Activated CD8-positive, alpha-beta memory T cell treated with anti-CD3 and anti-CD28 coated beads for 1 hour (primary cell): ENCODE results near the gene FAM83E.
A peak's percentile ranks its signal among the peaks of the same experiment; 100 is the strongest.
"Not testable (repeated sequence)": the region's sequence is repeated elsewhere in the genome, so short reads cannot be mapped to it uniquely, and the experiment has no call there.

Experiments used
- DNase-seq, 2 donors: peaks; one replicate each; pipeline ENCODE4 v3.0.0-alpha.2; 2020; ENCODE audit warnings: low read depth in 1 of 2; ENCODE audit errors: extremely low read depth in 1 of 2

Gene FAM83E

DNA sequence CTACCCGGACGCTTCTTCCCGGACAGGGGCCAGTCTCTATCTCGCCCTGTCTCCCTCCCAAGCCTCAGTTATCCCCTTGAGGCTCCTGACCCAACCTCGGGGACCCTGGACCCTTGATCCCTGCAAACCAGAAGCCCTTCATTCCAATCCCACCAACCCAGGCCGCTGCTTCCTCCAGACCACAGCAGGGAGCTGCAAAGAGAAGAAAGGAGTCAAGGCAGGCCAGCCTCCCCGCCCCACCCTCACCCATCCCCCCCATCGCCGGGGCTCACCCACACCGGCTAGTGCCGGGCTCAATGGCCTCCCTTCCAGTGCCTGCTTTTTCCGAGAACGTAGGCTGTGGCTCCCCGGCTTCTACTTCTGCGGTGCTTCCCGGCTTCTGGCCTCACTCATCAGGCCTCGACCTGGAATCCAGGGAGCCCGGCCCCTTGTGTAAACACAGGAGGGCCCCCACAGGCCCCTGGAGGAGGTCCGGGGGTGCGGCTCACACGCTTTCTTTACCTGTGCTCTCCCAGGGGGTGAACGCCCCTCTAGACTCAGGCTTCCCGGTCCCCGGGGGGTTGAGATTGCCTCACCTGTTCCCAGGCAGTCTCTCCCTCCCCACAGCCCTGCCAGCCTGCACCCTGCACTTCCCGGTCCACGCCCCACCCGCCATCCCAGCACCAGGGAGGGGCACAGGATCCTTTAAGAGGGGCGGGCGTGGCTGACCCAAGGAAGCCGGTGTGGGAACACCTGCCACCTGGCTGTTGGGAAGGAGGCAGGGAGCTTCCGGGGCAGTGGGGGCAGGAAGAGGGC lies at the start of gene FAM83E:
Gene FAM83E, minus strand, starts transcription at position 641 of the 795 bp plus-strand sequence. CDS start 1,704 bp downstream, outside the sequence.
- no peak for DNase-seq

DNA sequence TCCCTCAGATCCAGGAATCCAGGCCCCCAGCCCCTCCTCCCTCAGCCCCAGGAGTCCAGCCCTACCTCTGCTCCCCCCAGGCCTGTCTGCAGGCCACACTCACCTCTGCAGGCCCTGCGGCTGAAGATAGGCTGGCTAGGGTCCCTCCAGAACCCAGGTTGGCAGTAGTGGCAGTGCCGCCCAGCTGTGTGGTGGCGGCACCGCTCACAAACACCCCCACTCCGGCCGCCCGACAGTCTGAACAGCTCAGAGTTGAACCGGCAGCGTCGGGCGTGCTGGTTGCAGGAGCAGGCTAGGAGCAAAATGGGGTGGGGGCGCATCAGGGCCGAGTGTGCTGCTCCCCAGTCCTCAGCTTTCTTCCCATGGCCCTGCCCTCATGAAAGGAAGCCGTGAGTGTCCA lies 49.6 kb upstream of the FAM83E start:
- no peak for DNase-seq

DNA sequence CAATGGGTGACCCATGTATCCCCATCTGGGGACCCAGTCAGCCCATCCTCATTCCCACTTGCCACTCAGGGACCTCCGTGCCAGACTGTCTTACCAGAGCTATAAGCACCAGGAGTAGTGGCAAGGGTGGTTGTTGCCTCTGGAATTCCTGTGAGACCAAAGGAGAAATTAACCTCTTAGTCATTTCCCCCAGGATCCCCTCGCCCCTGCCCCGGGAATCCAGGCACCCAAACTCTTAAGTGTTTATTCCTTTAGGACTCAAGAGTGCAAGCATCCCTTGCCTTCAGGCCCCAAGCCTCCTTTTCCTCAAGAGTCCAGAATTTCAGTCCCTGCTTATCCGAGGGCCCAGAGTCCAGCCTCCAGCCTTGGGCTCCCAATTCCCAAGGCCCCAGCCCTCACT lies 48.8 kb upstream of the FAM83E start:
- DNase-seq: no peak

DNA sequence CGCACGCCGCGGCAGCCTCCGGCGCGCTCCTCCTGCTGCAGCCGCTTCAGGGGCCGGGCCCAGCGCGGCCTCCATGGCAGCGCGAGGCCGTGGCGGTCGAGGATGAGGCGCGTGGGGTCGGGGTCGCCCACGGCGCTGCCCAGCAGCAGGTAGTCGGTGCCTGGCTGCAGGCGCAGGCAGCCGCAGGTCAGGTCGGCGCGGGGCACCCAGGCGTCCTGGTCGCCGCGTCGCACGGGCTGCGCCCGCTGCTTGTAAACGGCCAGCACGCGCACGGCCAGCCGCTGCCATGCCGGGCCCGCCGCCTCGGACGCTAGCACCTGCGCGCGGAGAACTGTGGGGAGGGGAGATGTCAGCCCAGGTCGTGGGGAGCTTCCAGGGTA lies 46.8 kb upstream of the FAM83E start:
- no peak for DNase-seq

DNA sequence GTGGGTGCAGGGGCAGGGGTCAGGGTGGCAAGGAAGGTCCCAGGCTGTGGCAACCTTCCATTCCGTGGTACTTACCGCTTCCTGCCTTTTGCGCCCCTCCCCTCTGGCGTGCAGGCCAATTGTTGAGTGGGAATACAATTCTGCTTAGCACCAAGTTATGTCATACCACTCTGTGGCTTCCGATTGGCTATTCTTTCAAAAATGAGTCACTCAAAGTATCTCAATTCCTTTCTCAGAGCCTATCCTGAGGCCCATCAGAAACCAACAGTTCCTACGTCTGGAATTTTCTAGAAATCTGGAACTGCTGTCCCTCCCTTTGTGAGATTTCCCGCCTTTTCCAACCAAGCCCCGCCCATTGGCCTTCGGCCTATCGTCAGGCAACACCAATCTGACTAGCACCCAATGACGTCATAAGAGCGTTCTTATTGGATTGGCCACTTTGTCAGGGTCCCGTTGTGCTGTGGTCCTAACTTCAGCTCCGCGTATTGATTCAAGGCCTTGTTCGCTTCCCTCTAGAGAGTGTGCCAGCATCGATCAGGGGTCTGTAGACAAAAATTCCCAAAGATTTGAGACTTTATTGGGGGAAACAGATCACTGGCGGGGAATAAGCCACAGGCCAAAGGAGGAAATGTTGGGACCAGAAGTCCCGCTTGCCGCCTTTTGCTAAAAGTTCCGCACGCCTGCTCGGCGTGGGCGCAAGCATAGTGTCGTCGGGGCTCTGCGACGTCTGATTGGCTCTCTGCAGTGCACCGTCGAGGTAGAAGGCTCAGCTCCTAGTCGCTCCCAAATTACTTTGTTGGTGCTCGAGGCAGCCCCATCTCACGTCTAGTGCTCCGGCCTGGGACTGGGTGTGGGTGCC lies 46.2 kb upstream of the FAM83E start:
- DNase-seq: peak; percentile 53 to 58

DNA sequence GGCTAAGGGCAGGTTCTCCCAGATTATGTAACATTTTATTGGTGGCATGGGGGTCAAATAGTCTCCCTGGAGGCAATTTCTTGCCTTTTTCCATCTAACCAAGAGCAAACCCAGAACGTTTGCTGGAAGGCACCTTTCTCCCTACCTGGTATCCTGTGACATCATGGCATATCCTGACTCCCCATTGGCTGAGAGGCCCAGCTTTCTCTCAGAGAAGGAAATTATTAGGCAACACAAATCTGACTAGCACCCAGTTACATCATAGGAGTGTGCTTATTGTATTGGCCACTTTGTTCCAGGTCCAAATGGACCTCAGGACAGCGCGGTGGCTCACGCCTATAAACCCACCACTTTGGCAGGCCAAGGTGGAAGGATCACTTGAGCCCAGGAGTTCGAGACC lies 44.9 kb upstream of the FAM83E start:
- no peak for DNase-seq

DNA sequence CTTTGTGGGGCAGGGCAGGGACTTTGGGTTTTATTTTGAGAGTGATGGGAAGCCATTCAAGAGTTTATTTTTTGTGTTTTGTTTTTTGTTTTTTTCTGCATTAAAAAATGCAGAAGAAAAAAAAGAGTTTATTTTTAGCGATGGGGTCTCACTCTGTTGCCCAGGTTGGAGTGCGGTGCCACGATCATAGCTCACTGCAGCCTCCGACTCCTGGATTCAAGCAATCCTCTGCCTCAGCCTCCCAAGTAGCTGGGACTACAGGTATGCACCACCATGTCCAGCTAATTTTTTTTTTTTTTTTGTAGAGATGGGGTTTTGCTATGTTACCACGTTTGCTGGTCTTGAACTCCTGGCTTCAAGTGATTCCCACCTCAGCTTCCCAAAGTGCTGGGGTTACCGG lies 43.6 kb upstream of the FAM83E start:
- DNase-seq: no peak

DNA sequence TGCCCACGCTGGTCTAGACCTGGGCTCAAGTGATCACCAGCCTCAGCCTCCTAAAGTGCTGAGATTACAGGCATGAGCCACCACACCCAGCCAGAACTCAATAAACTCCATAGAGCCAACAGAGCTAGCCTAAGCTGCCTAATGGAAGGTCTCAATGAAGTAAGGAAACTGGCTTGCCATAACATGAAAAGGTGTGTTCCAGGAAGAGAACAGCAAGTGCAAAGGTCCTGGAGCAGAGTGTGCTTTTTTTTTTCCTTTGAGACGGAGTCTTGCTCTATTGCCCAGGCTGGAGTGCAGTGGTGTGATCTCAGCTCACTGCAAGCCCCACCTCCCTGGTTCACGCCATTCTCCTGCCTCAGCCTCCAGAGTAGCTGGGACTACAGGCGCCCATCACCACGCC lies 43.0 kb upstream of the FAM83E start:
- not testable (repeated sequence) for DNase-seq

DNA sequence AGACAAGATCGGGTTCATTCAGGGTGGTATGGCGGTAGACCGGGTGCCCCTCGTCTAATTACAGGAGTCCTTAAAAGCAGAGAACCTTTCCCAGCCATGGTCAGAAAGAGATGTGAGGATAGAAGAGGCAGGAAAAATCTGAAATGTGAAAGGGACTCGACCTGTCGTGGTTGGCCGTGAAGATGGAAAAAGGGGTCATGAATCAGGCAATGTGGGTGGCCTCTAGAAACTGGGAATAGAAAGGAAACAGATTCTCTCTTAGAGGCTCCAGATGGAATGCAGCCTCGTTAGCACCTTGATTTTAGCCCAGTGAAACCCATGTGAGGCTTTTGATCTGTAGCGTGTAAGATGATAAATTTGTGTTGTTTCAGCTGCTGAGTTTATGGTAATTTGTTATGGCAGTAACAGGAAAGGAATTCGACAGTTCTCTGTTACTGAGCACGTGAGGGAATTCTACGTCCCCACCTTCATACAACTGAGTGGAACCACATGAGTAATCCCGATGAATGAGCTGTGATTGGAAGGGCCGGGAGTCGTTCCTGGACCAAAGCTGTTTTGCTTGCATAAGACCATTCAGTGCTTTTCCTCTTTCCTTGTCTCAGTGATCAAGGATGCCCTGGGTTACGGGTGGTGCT lies 42.1 kb upstream of the FAM83E start:
- no peak for DNase-seq

DNA sequence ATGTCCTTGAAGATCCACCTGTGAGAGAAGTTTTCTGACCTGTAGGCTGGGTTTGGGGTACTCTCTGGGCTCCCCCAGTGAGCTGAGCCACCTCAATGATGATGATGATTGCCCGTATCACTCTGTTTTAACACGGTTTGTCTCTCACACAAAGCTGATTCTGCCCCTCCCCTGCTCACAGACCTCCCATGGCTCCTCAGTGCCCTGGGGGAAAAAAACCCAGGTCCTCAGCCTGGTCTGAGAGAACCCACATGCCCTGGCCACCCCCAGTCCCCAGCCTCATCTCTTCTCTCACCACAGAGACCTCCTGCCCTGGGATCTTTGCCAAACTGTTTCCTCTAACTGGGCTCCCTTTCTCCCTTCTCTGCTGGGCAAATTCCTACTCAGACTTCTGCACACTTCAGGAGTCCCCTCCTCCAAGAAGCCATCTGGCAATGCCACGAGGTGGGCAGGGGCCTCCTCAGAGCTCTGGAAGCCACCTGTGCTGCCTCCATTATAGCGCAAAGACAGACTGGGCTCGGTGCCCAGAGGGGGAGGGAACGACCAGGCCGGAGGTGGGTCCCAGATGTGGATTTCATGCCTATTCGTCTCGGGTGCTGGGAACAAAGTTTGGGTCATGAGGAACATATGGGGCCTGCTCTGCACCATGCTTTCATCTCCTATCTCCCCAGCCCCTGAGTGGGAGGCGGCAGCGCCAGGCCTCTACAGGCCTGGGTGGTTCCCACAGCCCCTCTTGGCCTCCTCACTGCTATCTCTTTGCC lies 39.6 kb upstream of the FAM83E start:
- no peak for DNase-seq

DNA sequence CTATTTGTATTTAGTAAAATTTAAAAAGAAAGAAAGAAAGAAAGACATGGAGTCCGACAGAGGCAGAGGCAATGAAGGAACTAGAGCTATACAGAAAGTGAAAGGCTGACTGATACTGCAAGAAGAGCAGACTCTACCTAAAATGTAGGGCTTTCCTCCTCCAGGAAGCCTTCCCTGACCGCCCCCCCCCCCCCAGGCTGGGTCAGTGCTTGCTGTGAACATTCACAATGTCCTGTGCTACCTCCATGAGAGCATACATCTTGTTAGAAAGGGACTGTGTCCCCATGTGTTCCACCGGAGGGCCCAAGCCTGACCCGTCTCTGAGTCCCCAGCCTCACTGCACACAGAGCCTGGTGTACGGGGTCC lies 36.8 kb upstream of the FAM83E start:
- no peak for DNase-seq

DNA sequence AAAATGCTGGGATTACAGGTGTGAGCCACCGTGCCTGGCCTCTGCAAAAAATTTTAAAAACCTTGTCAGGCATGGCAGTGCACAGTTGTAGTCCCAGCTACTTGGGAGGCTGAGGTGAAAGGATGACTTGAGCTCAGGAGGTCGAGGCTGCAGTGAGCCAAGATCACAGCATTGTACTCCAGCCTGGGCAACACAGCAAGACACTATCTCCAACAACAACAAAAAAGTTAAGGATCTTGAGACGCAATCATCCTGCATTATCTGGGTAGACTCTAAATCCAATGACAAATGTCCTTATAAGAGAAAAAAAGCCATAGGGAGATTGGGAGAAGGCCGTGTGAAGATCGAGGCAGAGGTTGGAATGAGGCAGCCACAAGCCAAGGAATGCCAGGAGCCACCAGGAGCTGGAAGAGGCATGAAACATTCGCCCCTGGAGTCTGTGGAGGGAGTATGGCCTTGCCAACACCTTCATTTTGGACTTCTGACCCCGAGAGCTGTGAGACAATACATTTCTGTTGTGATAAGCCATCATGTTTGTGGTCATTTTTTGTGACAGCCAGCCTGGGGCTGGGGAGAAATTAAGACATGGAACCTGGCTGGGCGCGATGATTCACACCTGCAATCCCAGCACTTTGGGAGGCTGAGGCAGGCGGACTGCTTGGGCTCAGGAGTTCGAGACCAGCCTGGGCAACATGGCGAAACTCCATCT lies 36.3 kb upstream of the FAM83E start:
- no peak for DNase-seq

DNA sequence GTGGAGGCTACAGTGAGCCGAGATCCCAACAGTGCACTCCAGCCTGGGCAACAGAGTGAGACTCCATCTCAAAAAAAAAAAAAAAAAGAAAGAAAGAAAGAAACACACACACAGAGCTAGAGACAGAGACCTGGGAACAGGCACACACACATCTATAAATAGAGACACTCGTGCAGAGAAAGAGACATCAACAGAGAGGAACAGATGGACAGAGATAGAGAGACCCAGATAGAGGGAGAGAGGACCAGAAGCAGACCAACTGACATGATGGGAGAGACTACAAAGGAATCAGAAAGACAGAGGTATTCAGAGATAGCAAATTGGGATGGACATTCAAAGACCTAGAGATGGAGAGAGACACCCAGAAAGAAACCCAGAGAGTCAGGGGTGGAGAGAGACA lies 33.3 kb upstream of the FAM83E start:
- no peak for DNase-seq

DNA sequence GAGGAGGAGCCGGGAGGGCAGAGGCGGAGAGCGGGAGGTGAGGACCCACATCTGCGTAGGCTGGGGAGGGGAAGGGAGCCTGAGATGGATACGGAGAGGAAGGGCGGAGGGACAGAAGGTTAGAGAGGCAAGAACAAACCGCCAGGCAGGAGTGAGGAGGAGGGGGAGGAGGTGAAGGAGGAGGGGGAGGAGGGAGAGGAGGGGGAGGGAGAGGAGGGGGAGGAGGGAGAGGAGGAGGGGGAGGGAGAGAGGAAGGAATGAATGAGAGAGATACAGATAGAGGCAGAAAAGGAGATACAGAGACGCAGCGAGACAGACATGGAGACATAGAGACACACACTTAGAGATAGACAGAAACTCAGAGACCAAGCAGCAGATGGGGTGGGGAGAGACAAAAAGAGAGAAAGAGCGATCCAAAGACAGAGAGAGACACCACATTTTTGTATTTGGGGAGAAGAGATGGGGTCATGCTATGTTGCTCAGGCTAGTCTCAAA lies 31.9 kb upstream of the FAM83E start:
- DNase-seq: no peak

DNA sequence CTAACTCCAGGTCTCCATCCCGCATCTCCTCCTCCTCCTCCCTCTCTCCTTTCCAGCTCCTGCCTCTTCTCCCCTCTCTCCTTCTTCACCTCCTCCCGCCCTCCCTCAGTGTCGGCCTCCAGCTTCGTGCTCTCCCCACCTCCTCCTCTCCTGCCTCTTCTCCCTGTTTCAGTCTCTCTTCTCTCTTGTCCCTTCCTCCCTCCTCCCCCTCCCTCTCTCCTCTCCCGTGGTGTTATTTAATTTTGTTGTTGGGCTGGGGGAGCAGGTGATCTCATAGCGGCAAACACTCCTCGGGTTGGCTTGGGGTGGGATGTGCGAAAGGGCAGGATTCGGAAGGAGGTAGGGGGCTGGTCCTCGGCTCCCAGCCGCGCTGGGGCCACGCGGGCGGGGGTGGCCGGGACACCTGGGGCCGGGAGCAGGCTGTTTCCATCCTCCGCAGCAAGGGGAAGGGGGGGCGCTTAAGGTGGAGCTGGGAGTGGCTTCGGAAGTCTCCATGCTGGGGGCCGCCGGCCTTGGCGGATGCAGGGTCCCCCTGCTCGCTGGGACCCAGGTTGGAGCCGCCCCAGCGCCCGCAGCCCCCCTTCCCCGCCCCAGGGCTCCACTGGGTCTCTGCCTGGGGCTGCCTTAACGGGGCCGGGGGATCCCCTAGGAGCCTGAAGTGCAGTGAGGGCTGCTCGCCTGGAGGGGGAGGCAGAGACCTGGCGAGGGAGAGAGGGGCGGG lies 31.3 kb upstream of the FAM83E start, which contains the start of gene CA11:
Gene CA11, minus strand, starts transcription at position 187 of the 721 bp plus-strand sequence. CDS start 555 bp downstream, outside the sequence.
- peak; percentile 82 for DNase-seq

DNA sequence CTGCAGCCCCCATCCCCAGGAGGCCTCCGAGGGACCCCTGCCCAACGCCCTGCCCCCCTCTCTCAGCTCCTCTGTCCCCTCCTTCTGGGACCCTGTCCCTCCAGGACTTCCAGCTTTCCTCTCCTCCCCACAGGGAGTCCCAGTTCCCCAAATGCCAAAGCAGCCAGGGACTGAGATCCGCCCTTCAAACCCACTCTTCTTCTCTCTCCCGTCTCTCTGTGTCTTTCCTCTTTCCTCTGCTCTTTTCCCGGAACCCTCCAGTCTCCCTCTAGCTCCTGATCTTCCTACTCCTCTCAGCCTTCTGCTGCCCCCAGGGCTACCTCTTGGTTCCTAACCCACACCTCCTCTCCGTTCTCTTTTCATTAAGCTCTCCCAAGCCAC lies 30.7 kb upstream of the FAM83E start:
- no peak for DNase-seq

DNA sequence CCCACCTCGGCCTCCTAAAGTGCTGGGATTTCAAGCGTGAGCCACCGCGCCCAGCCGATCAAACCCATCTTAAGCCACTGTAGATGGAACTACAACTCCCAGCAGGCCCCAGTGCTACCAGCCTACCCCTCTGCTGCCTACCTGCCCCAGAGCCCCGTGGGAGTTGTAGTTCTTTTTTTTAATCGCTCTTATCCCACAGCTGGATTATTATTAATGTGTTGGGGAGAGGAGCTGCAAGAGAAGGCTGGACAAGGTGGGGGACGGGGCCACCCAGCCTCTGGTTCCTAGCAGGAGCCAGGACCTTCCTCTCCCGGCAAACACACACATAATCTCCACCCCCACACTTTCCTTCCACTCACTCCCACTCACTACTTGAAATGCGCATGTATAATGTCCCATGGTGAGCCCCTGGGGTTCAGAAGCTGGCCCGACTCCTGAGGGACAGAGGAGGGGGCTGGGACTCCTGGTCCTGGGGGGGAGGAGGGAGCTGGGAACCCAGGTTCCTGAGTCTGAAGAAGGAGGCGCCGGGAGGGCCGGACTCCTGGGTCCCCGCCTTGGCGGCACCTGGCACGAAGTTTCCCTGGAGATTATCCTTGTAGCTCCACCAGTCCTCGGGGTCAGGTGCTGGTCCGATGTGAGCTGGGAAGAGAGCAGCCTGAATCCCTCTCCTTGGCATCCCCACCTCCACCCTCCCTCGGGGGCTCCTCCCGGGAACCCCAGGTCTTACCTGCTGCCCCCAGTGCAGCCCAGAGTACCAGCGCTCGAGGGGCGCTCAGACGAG lies 30.2 kb upstream of the FAM83E start:
- peak; percentile 46 to 52 for DNase-seq

DNA sequence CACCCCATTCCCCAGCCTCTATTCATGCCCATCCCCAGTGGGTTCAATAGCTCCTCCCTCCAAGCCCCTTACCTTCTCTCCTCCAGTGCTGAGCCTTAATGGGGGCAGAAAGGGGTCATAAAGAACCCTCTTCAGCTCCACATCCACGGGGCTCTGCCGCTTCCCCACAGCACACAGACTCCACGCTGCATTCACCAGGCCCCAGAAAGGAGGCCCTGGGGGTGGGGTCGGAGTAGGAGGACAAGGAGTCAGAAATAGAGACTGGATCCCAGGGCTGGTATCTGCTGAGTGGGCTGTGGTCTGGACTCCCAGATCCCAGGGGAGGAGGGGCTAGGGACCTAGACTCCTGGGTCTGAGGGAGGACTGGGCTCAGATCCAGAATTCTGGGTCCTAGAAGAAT lies 29.5 kb upstream of the FAM83E start:
- DNase-seq: no peak

DNA sequence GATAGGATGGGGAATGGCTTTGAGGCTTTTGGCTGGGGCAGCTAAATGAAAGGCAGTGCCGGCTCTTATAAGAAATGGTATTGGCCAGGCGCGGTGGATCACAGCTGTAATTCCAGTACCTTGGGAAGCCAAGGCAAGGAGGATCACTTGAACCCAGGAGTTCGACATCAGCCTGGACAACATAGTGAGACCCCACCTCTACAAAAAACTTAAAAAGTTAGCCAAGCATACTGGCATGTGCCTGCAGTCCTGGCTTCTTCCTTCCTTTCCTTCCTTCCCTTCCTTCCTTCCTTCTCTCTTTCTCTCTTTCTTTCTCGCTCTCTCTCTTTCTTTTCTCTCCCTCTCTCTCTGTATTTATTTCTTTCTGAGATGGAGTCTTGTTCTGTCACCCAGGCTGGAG lies 28.0 kb upstream of the FAM83E start:
- no peak for DNase-seq
